Stimulated activated CD4-positive, alpha-beta T cell treated with anti-CD3 and anti-CD28 coated beads, Interleukin-2, amount 100 ng/mL, for 24 hours (primary cell): ENCODE results near the gene GALNTL6.
"Not testable (repeated sequence)": the region's sequence is repeated elsewhere in the genome, so short reads cannot be mapped to it uniquely, and the experiment has no call there.

ENCODE experiments used
- DNase-seq, 2 donors: peaks; one replicate each; pipeline ENCODE4 v3.0.0-alpha.2; 2020

Gene GALNTL6

GRCh38 chr4:172772781-172773180 lies 959.6 kb downstream of the GALNTL6 start:
- DNase-seq = no peak

GRCh38 chr4:172776203-172776861 lies 963.1 kb downstream of the GALNTL6 start:
- no peak for DNase-seq

- DNase-seq = no peak
These were observed 964.7 kb downstream of the GALNTL6 start for GRCh38 chr4:172777729-172778431.

GRCh38 chr4:172778583-172778982 lies 965.4 kb downstream of the GALNTL6 start:
- DNase-seq = no peak

GRCh38 chr4:172780566-172781081 lies 967.4 kb downstream of the GALNTL6 start:
- DNase-seq = no peak

- no peak for DNase-seq
These were observed 972.4 kb downstream of the GALNTL6 start for GRCh38 chr4:172785613-172786012.

GRCh38 chr4:172786039-172786792 lies 973.0 kb downstream of the GALNTL6 start:
- no peak for DNase-seq

GRCh38 chr4:172787111-172787510 lies 973.9 kb downstream of the GALNTL6 start:
- no peak for DNase-seq

- no peak for DNase-seq
These were observed 978.6 kb downstream of the GALNTL6 start for GRCh38 chr4:172791841-172792240.

- no peak for DNase-seq
These were observed 980.5 kb downstream of the GALNTL6 start for GRCh38 chr4:172793565-172794306.

- DNase-seq = no peak
These were observed 981.1 kb downstream of the GALNTL6 start for GRCh38 chr4:172794307-172794703.

- DNase-seq = not testable (repeated sequence)
These were observed 984.1 kb downstream of the GALNTL6 start for GRCh38 chr4:172797281-172797680.

- no peak for DNase-seq
These were observed 988.8 kb downstream of the GALNTL6 start for GRCh38 chr4:172802032-172802431.

GRCh38 chr4:172806841-172807240 lies 993.6 kb downstream of the GALNTL6 start:
- no peak for DNase-seq

- DNase-seq = no peak
These were observed 995.0 kb downstream of the GALNTL6 start for GRCh38 chr4:172808196-172808595.

- DNase-seq = no peak
These were observed 996.1 kb downstream of the GALNTL6 start for GRCh38 chr4:172809319-172809718.

GRCh38 chr4:172813359-172813923 lies 1000.2 kb downstream of the GALNTL6 start:
- no peak for DNase-seq

GRCh38 chr4:172815499-172816164 lies 1002.4 kb downstream of the GALNTL6 start:
- no peak for DNase-seq

GRCh38 chr4:172818901-172819300 lies 1005.7 kb downstream of the GALNTL6 start:
- DNase-seq = no peak

- no peak for DNase-seq
These were observed 1006.1 kb downstream of the GALNTL6 start for GRCh38 chr4:172819353-172819752.

- DNase-seq = no peak
These were observed 1009.1 kb downstream of the GALNTL6 start for GRCh38 chr4:172822331-172822730.

GRCh38 chr4:172826346-172826745 lies 1013.1 kb downstream of the GALNTL6 start:
- no peak for DNase-seq
